Duodenal mucosa (tissue), 2 donors: ENCODE data around the gene VGLL4.

Experiments used
- H3K27ac ChIP-seq: one replicate; pipeline ENCODE4 v1.7.0; 2013; ENCODE audit warnings: low read depth, low read length
- H3K27me3 ChIP-seq, 2 donors: one replicate each; pipeline ENCODE4 v1.7.0; 2013; ENCODE audit warnings: low read length in 2 of 2, control low read depth in 1 of 2; ENCODE audit not compliant: insufficient read depth in 2 of 2, control insufficient read depth in 1 of 2
- H3K36me3 ChIP-seq, 2 donors: one replicate each; pipeline ENCODE4 v1.7.0; 2013; ENCODE audit warnings: low read length in 2 of 2, control low read depth in 1 of 2; ENCODE audit not compliant: insufficient read depth in 2 of 2, control insufficient read depth in 1 of 2
- H3K4me1 ChIP-seq, 2 donors: one replicate each; pipeline ENCODE4 v1.7.0; 2013; ENCODE audit warnings: low read length in 2 of 2, control low read depth in 1 of 2; ENCODE audit not compliant: insufficient read depth in 2 of 2, control insufficient read depth in 1 of 2
- H3K4me3 ChIP-seq, 2 donors: one replicate each; pipeline ENCODE4 v1.7.0; 2013; ENCODE audit warnings: low read length in 2 of 2, low read depth in 1 of 2
- H3K9ac ChIP-seq, 2 donors: one replicate each; pipeline ENCODE4 v1.7.0; 2013; ENCODE audit warnings: low read length in 2 of 2, low read depth in 1 of 2
- H3K9me3 ChIP-seq, 2 donors: one replicate each; pipeline ENCODE4 v1.7.0; 2013; ENCODE audit warnings: low read length in 2 of 2, control low read depth in 1 of 2; ENCODE audit not compliant: control insufficient read depth in 1 of 2

The VGLL4 gene

GRCh38 chr3:11671648-11672100, 28.0 kb upstream of the VGLL4 start:
- Histone ChIP-seq H3K4me3 (no peak overlapping the region), H3K9ac (no peak overlapping the region), H3K36me3 (no peaks in the 10 kb centered on the region), H3K4me1 (peaks cover 22 to 28% of the 10 kb centered on the region in 2 donors), H3K9me3 (no peaks in the 10 kb centered on the region), H3K27me3 (no peaks in the 10 kb centered on the region), H3K27ac (no peak overlapping the region)

- Histone ChIP-seq H3K4me3 (no peak overlapping the region), H3K27ac (no peak overlapping the region), H3K9me3 (no peaks in the 10 kb centered on the region), H3K27me3 (no peaks in the 10 kb centered on the region), H3K9ac (no peak overlapping the region), H3K4me1 (peaks cover 22 to 28% of the 10 kb centered on the region in 2 donors), H3K36me3 (no peaks in the 10 kb centered on the region)
Measured at GRCh38 chr3:11668243-11669235, 24.8 kb upstream of the VGLL4 start.

DNA sequence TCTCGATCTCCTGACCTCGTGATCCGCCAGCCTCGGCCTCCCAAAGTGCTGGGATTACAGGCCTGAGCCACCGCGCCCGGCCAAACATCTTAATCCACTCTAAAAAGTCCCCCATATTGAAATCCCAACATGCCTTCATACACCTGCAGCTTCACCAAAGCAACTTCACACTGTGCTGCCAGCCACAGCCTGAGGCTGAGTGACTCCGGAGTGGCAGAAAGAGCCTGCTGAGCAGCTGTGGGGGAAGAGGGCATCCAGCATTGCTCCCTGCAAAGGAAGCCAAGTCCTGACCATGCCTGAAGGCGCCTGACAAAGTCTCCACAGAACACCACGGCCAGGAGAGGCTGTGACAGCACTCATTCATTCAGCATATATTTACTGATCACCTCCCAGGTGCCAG, 21.6 kb upstream of the VGLL4 start:
- no peak overlapping the region for H3K9ac ChIP-seq
- no peaks in the 10 kb centered on the region for H3K9me3 ChIP-seq
- no peaks in the 10 kb centered on the region for H3K36me3 ChIP-seq
- H3K4me1 ChIP-seq: peaks cover 24 to 30% of the 10 kb centered on the region in 2 donors
- no peak overlapping the region for H3K27ac ChIP-seq
- H3K4me3 ChIP-seq: no peak overlapping the region
- H3K27me3 ChIP-seq: no peaks in the 10 kb centered on the region

- no peak overlapping the region for H3K4me3 ChIP-seq
- no peak overlapping the region for H3K9ac ChIP-seq
- H3K9me3 ChIP-seq: no peaks in the 10 kb centered on the region
- H3K27me3 ChIP-seq: no peaks in the 10 kb centered on the region
- H3K4me1 ChIP-seq: peaks cover 11 to 16% of the 10 kb centered on the region in 2 donors
- H3K36me3 ChIP-seq: no peaks in the 10 kb centered on the region
- no peak overlapping the region for H3K27ac ChIP-seq
Measured at GRCh38 chr3:11662392-11662990, 18.8 kb upstream of the VGLL4 start.

GRCh38 chr3:11661827-11662226, 18.1 kb upstream of the VGLL4 start:
- peak overlapping the region in 1 of 2 donors; percentile 52 for H3K4me3 ChIP-seq
- H3K9ac ChIP-seq: no peak overlapping the region
- H3K4me1 ChIP-seq: peaks cover 11 to 16% of the 10 kb centered on the region in 2 donors
- H3K9me3 ChIP-seq: no peaks in the 10 kb centered on the region
- H3K27ac ChIP-seq: no peak overlapping the region
- no peaks in the 10 kb centered on the region for H3K27me3 ChIP-seq
- H3K36me3 ChIP-seq: no peaks in the 10 kb centered on the region

DNA sequence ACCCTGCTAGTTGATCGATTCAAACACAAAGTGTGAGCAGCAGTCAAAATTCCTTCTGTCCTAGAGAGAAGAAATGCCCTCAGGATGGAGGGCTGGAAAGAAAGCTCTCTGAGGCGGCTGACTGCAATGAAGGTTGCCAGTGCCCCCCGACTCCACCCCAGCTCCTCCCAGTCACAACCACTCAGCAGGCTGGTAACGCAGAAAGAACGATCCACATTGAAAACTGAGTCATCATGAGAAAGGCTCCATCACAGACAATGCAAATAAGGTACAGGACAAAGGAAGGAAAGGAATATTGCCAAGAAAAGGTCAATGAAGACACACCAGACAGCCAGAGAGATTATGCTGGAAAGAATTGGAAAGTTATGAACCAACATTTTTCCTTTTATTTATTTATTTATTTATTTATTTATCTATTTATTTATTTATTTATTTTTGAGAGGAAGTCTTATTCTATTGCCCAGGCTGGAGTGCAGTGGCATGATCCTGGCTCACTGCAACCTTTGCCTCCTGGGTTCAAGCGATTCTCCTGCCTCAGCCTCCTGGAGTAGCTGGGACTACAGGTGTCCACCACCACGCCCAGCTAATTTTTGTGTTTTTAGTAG, 17.4 kb upstream of the VGLL4 start:
- Histone ChIP-seq H3K27me3 (no peaks in the 10 kb centered on the region), H3K9me3 (no peaks in the 10 kb centered on the region), H3K4me1 (peaks cover 11 to 16% of the 10 kb centered on the region in 2 donors), H3K9ac (no peak overlapping the region), H3K4me3 (no peak overlapping the region), H3K36me3 (no peaks in the 10 kb centered on the region), H3K27ac (no peak overlapping the region)

DNA sequence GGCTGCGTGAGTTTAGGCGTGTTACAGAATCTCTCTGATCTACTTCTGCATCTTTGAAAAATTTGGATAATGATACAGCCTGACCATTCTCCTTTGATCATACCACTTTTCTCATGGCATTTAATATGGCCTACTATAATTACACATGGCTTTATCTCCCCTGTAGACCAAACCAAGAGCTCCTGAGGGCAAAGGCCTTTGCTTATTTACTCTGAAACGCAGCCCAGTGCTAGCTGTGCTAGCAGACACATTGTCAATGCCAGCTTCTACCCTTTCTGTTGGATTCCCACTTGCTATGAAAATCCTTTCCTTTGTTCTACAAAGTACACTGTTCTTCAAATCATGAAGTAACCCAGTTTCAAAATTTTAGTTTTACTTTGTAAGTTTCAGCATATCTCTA, 16.5 kb upstream of the VGLL4 start:
- Histone ChIP-seq H3K27ac (no peak overlapping the region), H3K4me1 (peaks cover 11 to 16% of the 10 kb centered on the region in 2 donors), H3K27me3 (no peaks in the 10 kb centered on the region)

DNA sequence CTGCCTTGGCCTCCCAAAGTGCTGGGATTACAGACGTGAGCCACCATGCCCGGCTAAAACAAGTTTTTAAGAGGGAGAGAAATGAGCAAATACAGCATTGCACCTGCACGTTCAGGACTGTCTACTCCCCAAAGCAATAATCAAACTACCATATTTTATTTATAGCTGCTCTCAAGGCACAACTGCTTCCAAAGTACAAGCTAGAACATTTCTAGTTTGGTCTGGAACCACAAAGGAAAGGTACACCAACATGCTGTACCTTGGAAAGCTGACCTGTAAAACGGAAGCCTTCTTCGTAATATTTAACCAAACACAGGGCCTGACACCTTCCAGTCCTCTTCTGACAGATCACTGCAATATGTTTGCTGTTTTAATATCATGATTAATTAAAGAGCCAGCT, 14.5 kb upstream of the VGLL4 start:
- Histone ChIP-seq H3K27me3 (no peaks in the 10 kb centered on the region), H3K9ac (no peak overlapping the region), H3K9me3 (no peaks in the 10 kb centered on the region), H3K4me3 (no peak overlapping the region), H3K36me3 (no peaks in the 10 kb centered on the region), H3K4me1 (peaks cover 11 to 16% of the 10 kb centered on the region in 2 donors), H3K27ac (no peak overlapping the region)

More for the DNA sequence above, 16.5 kb upstream of the VGLL4 start:
- no peak overlapping the region for H3K4me3 ChIP-seq
- no peaks in the 10 kb centered on the region for H3K36me3 ChIP-seq
- no peaks in the 10 kb centered on the region for H3K9me3 ChIP-seq
- no peak overlapping the region for H3K9ac ChIP-seq

DNA sequence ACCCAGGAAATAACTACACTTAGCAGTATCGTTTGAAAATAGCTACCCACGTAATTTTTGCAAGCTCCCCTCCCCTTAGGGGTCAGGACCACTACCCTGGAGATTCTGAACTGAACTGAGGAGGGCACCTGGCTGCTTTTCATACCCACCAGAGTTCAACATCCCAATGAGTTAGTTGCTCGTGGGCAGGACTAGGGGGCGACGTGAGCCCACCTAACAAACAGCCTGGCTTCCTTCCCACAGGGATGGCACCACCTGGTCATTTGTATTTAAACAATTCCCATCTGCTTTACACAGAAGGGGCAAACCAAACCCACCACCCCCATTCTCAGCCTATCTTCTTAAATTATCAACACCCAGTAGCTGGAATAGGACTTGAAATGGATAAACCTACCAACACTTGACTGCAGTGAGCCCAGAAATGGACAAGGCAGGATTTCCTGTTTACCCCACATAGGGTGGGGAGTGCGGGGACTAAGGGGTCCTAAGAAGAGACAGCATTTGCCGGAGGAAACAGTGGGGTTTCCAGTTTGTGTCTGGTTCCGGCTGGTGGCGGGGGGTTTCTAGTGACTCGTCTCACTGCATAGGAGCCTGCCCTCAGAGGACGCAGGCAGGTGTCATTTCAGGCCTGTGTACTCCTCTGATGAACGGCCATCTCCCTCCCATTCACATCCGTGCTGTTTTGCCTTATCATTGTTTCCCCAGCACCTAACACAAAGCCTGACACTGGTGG, 11.6 kb upstream of the VGLL4 start:
- H3K9me3 ChIP-seq: no peaks in the 10 kb centered on the region
- no peak overlapping the region for H3K4me3 ChIP-seq
- H3K27ac ChIP-seq: no peak overlapping the region
- H3K9ac ChIP-seq: no peak overlapping the region
- H3K27me3 ChIP-seq: no peaks in the 10 kb centered on the region
- no peaks in the 10 kb centered on the region for H3K36me3 ChIP-seq
- peaks cover 0 to 3% of the 10 kb centered on the region in 2 donors for H3K4me1 ChIP-seq
